HepG2 (cell line): ENCODE measurements around the gene VPS18. TPM values are rescaled to one million over a fixed set of nuclear protein-coding genes. Genes with fewer than 3 reads are reported as not detected.

Experiments
- BCLAF1 ChIP-seq: fragments of 450-650 bp; IDR thresholded peaks from 2 replicates; pipeline ENCODE4 v1.6.1; 2017; ENCODE audit warnings: mild to moderate bottlenecking
- HNF1A ChIP-seq, 2 experiments: sonication (generic) in 1 of 2; formaldehyde crosslinking in 1 of 2; IDR thresholded peaks; 2 replicates each; pipeline versions ENCODE4 v1.4.0 to v1.6.1; 2016 to 2020; ENCODE audit warnings: borderline replicate concordance in 1 of 2, low read depth in 1 of 2, mild to moderate bottlenecking in 1 of 2, missing genetic modification reagents in 1 of 2
- PATZ1 ChIP-seq: sonication (generic); formaldehyde crosslinking; IDR thresholded peaks from 2 replicates; pipeline ENCODE4 v1.4.0; 2020; ENCODE audit warnings: missing genetic modification reagents
- REPIN1 ChIP-seq: sonication (generic); formaldehyde crosslinking; IDR thresholded peaks from 2 replicates; pipeline ENCODE4 v1.8.0; 2022; ENCODE audit warnings: missing genetic modification reagents, low read depth, mild to moderate bottlenecking, borderline replicate concordance
- RFX5 ChIP-seq: IDR thresholded peaks from 2 replicates; pipeline ENCODE4 v1.6.1; 2011; ENCODE audit warnings: low read depth, low read length, improper control_type of control experiment
- RFXAP ChIP-seq: sonication (generic); formaldehyde crosslinking; IDR thresholded peaks from 2 replicates; pipeline ENCODE4 v1.4.0; 2020; ENCODE audit warnings: missing genetic modification reagents, borderline replicate concordance
- SAP130 ChIP-seq: IDR thresholded peaks from 2 replicates; pipeline ENCODE4 v1.6.1; 2016; ENCODE audit warnings: low read depth
- STAG1 ChIP-seq: sonication (generic); formaldehyde crosslinking; IDR thresholded peaks from 2 replicates; pipeline ENCODE4 v1.4.0; 2020; ENCODE audit warnings: missing genetic modification reagents
- ZFX ChIP-seq: sonication (generic); formaldehyde crosslinking; IDR thresholded peaks from 2 replicates; pipeline ENCODE4 v1.4.0; 2020; ENCODE audit warnings: mild to moderate bottlenecking, low read depth, missing genetic modification reagents, moderate library complexity
- ZNF530 ChIP-seq: sonication (generic); formaldehyde crosslinking; IDR thresholded peaks from 2 replicates; pipeline ENCODE4 v1.5.0; 2020; ENCODE audit warnings: low read depth, mild to moderate bottlenecking, missing genetic modification reagents
- ZNF577 ChIP-seq: sonication (generic); formaldehyde crosslinking; IDR thresholded peaks from 2 replicates; pipeline ENCODE4 v1.4.0; 2020; ENCODE audit warnings: mild to moderate bottlenecking, low read depth, missing genetic modification reagents, borderline replicate concordance
- ZNF687 ChIP-seq: sonication (generic); formaldehyde crosslinking; IDR thresholded peaks from 2 replicates; pipeline ENCODE4 v1.5.1; 2020; ENCODE audit warnings: mild to moderate bottlenecking, missing genetic modification reagents, moderate library complexity
- ZNF788 ChIP-seq: sonication (generic); formaldehyde crosslinking; IDR thresholded peaks from 2 replicates; pipeline ENCODE4 v1.5.0; 2020; ENCODE audit warnings: mild to moderate bottlenecking, missing genetic modification reagents, borderline replicate concordance
- polyA plus RNA-seq, 8 experiments: library from polyadenylated mRNA; depleted of rRNA in 3 of 8; stranded (reverse) in 7 of 8; unstranded in 1 of 8; fragments of >200 nt; fragmentation: Illumina TruSeq in 4 of 8; extraction: Trizol in 4 of 8; gene quantifications; 2 replicates each; pipeline versions ENCODE4 v1.2.1 to v1.2.3, GENCODE V29; 2011 to 2016; ENCODE audit warnings: low read depth in 4 of 8, missing spikeins in 1 of 8, mixed read lengths in 1 of 8; ENCODE audit not compliant: insufficient read depth in 1 of 8
- total RNA-seq, 5 experiments: library from RNA; depleted of rRNA; stranded (reverse); fragments of >200 nt; fragmentation: Illumina TruSeq; extraction: Trizol; gene quantifications; 2 replicates each; pipeline ENCODE4 v1.2.3, GENCODE V29; 2016; ENCODE audit warnings: low read depth in 1 of 5

Gene VPS18
- total and polyA plus RNA-seq, 2 of the 13 experiments (the other 11 are each of a cell fraction or from before 2014, with no cell fraction given) = 5.8 to 17.0 TPM

GRCh38 chr15:40930430-40931299 lies 36.4 kb downstream of the VPS18 start (continued):
- TF ChIP-seq HNF1A (IDR thresholded peaks at IDR 0.05; ENCODE audit: low read depth) (no peak), HNF1A (CRISPR knock-in tag; IDR thresholded peaks at IDR 0.05; ENCODE audit: borderline replicate concordance) (0 out of 2 replicates have a peak, but pooled peaks have one; percentile 18), ZNF530 (CRISPR knock-in tag) (no peak), STAG1 (CRISPR knock-in tag) (peak; percentile 36), RFX5 (no peak), ZNF788 (CRISPR knock-in tag) (peak; percentile 65; the same call in 1 of the 2 replicates), BCLAF1 (no peak), ZNF687 (CRISPR knock-in tag) (peak; percentile 59), ZFX (CRISPR knock-in tag) (0 out of 2 replicates have a peak, but pooled peaks have one; percentile 32), SAP130 (peak; percentile 28; the same call in 1 of the 2 replicates), ZNF577 (CRISPR knock-in tag) (no peak), REPIN1 (CRISPR knock-in tag) (peak; percentile 35; the same call in 1 of the 2 replicates), RFXAP (CRISPR knock-in tag) (0 out of 2 replicates have a peak, but pooled peaks have one; percentile 32), PATZ1 (peak; percentile 88)
